Right lobe of liver (tissue), 6 donors: ENCODE results near the gene LGALS12. TPM values are rescaled to one million over a fixed set of nuclear protein-coding genes. Genes with fewer than 3 reads are reported as not detected.

Source experiments
- ATAC-seq, 4 donors: fragments of 200-7000 bp; cut with Tn5 transposase; one replicate each; pipeline ENCODE4 v1.9.1; 2020; ENCODE audit warnings: mild to moderate bottlenecking in 4 of 4, moderate library complexity in 4 of 4
- DNase-seq, 3 donors: peaks; one replicate each; pipeline ENCODE4 v3.0.0-alpha.2; 2020
- H3K27ac ChIP-seq, 3 donors: fragments of 200-600 bp; one replicate each; pipeline ENCODE4 v1.8.0; 2022
- H3K27me3 ChIP-seq, 2 donors: fragments of 200-600 bp; one replicate each; pipeline ENCODE4 v1.8.0; 2022
- H3K36me3 ChIP-seq, 4 donors: fragments of 200-600 bp; sonication (generic) in 1 of 4; one replicate each; pipeline versions ENCODE4 v1.5.1 to v1.8.0; 2017 to 2022; ENCODE audit warnings: control low read depth in 1 of 4
- H3K4me1 ChIP-seq, 4 donors: fragments of 200-600 bp; sonication (generic) in 1 of 4; one replicate each; pipeline versions ENCODE4 v1.5.1 to v1.8.0; 2017 to 2022; ENCODE audit warnings: control low read depth in 1 of 4
- H3K4me3 ChIP-seq, 3 donors: fragments of 200-600 bp; one replicate each; pipeline ENCODE4 v1.8.0; 2022
- H3K9me3 ChIP-seq, 4 donors: fragments of 200-600 bp; sonication (generic) in 1 of 4; one replicate each; pipeline versions ENCODE4 v1.5.1 to v1.8.0; 2017 to 2022; ENCODE audit warnings: control low read depth in 1 of 4
- CTCF ChIP-seq, 4 donors: fragments of 200-600 bp in 3 of 4; fragments of 450-650 bp in 1 of 4; IDR thresholded peaks; one replicate each; pipeline versions ENCODE4 v1.5.1 to v1.8.0; 2016 to 2022; ENCODE audit warnings: antibody characterized with exemption in 4 of 4, mild to moderate bottlenecking in 2 of 4
- POLR2A ChIP-seq: fragments of 450-650 bp; IDR thresholded peaks from one replicate; pipeline ENCODE4 v1.6.1; 2017; ENCODE audit warnings: antibody characterized with exemption, mild to moderate bottlenecking
- WGBS: methylation state at CpG from one replicate; pipeline ENCODE4 v1.1.6; 2018; ENCODE audit warnings: low coverage, low lambda C conversion rate; ENCODE audit not compliant: insufficient coverage; ENCODE audit errors: missing lambda C conversion rate; 5-methylcytosine and 5-hydroxymethylcytosine counted together
- intact Hi-C, 2 donors: fragments of 100-400 bp; cut with DNase I; formaldehyde crosslinking; loops; one replicate each; pipeline versions ENCODE4 v1.11.2 to v1.14.1; 2022
- total RNA-seq, 6 experiments: library from RNA; depleted of rRNA in 2 of 6; stranded (reverse); fragments of >200 nt in 2 of 6; fragmentation: NEBNext Ultra II Directional in 3 of 6; extraction: Animal tissue kit (Norgen Biotek cat#: 25700) in 3 of 6; gene quantifications; one replicate each; pipeline versions ENCODE4 v1.1.0 to v1.2.4, GENCODE V29; 2016 to 2023
- donor health status: DM: no; HTN: yes; CAD: no.
- donor health status: DM: no; HTN: no; CAD: no.
- donor health status: DM: no; HTN: no; CAD: no.
- donor health status: DM: no; HTN: yes; CAD: no.
- donor health status: DM: no; HTN: yes; CAD: no.

Gene LGALS12
- total RNA-seq, 6 experiments from 2014 or later: 0.15 TPM; not detected in 5

- Histone ChIP-seq H3K4me1 (peaks cover 0 to 64% (median 13%) of the 10 kb centered on the region in 4 donors), H3K4me3 (no peak overlapping the region), H3K9me3 (no peaks in the 10 kb centered on the region), H3K27ac (no peak overlapping the region), H3K27me3 (no peaks in the 10 kb centered on the region), H3K36me3 (no peaks in the 10 kb centered on the region)
- intact Hi-C loops: no loop called here
- 100% methylated on average over 1 of the region's 2 CpGs for WGBS
- DNase-seq: no peak
- no peak for TF ChIP-seq CTCF (IDR thresholded peaks at IDR 0.05)
- TF ChIP-seq POLR2A: no peak
- no peak for ATAC-seq
Observed at GRCh38 chr11:63506876-63507275, 992 bp downstream of the LGALS12 start.

- no peak for DNase-seq
- H3K4me3 ChIP-seq: no peak overlapping the region
- no peak for ATAC-seq
- no peaks in the 10 kb centered on the region for H3K27me3 ChIP-seq
- WGBS: 69% methylated on average over 2 of the region's 2 CpGs
- no peaks in the 10 kb centered on the region for H3K9me3 ChIP-seq
- intact Hi-C loops: no loop called here
- H3K27ac ChIP-seq: no peak overlapping the region
- TF ChIP-seq POLR2A: no peak
- TF ChIP-seq CTCF (IDR thresholded peaks at IDR 0.05): no peak
- peaks cover 0 to 59% (median 13%) of the 10 kb centered on the region in 4 donors for H3K4me1 ChIP-seq
- no peaks in the 10 kb centered on the region for H3K36me3 ChIP-seq
Observed at GRCh38 chr11:63507511-63507910, 1.6 kb downstream of the LGALS12 start.

- H3K27ac ChIP-seq: no peak overlapping the region
- H3K9me3 ChIP-seq: no peaks in the 10 kb centered on the region
- intact Hi-C loops: no loop called here
- DNase-seq (peak; percentile 72 to 89 (median 83)), ATAC-seq (peak; percentile 75 to 87 (median 82))
- H3K4me1 ChIP-seq: peaks cover 0 to 54% (median 13%) of the 10 kb centered on the region in 4 donors
- no peak overlapping the region for H3K4me3 ChIP-seq
- H3K27me3 ChIP-seq: no peaks in the 10 kb centered on the region
- TF ChIP-seq CTCF (IDR thresholded peaks at IDR 0.05): peak; percentile 54 to 77 (median 66)
- no peak for TF ChIP-seq POLR2A
- no peaks in the 10 kb centered on the region for H3K36me3 ChIP-seq
- 40% methylated on average over 3 of the region's 3 CpGs for WGBS
Observed at GRCh38 chr11:63508009-63508408, 2.1 kb downstream of the LGALS12 start.

GRCh38 chr11:63508745-63509144 lies 2.9 kb downstream of the LGALS12 start:
- intact Hi-C loops: no loop called here
- no peak overlapping the region for H3K27ac ChIP-seq
- H3K4me1 ChIP-seq: peaks cover 0 to 47% (median 13%) of the 10 kb centered on the region in 4 donors
- 75% methylated on average over 7 of the region's 12 CpGs for WGBS
- TF ChIP-seq CTCF (IDR thresholded peaks at IDR 0.05): no peak
- TF ChIP-seq POLR2A: no peak
- no peak for DNase-seq
- no peak overlapping the region for H3K4me3 ChIP-seq
- no peaks in the 10 kb centered on the region for H3K27me3 ChIP-seq
- H3K9me3 ChIP-seq: no peaks in the 10 kb centered on the region
- no peak for ATAC-seq
- H3K36me3 ChIP-seq: no peaks in the 10 kb centered on the region
